Neuronal stem cell (in vitro differentiated cells): ENCODE measurements around the gene S1PR1.

Experiments used
- DNase-seq: peaks from one replicate; pipeline ENCODE4 v3.0.0-alpha.2; 2013; ENCODE audit warnings: low spot score
- H2AFZ ChIP-seq: one replicate; pipeline ENCODE4 v1.6.1; 2013; ENCODE audit warnings: mild to moderate bottlenecking, low read length, inconsistent platforms
- H2AK5ac ChIP-seq: 2 replicates; pipeline ENCODE4 v1.6.1; 2013; ENCODE audit warnings: low read depth, mild to moderate bottlenecking, inconsistent platforms, low read length, moderate library complexity, mixed read lengths
- H2BK120ac ChIP-seq: 2 replicates; pipeline ENCODE4 v1.6.1; 2013; ENCODE audit warnings: low read depth, mild to moderate bottlenecking, inconsistent platforms, low read length, moderate library complexity, mixed read lengths
- H2BK12ac ChIP-seq: one replicate; pipeline ENCODE4 v1.6.1; 2013; ENCODE audit warnings: low read length, inconsistent platforms
- H2BK15ac ChIP-seq: 2 replicates; pipeline ENCODE4 v1.6.1; 2013; ENCODE audit warnings: mild to moderate bottlenecking, low read length, inconsistent platforms, mixed read lengths
- H2BK5ac ChIP-seq: one replicate; pipeline ENCODE4 v1.6.1; 2013; ENCODE audit warnings: inconsistent platforms, mild to moderate bottlenecking, low read length, moderate library complexity
- H3K14ac ChIP-seq: one replicate; pipeline ENCODE4 v1.6.1; 2013; ENCODE audit warnings: low read length, inconsistent platforms
- H3K18ac ChIP-seq: 2 replicates; pipeline ENCODE4 v1.6.1; 2013; ENCODE audit warnings: low read length, inconsistent platforms
- H3K23ac ChIP-seq: 2 replicates; pipeline ENCODE4 v1.6.1; 2013; ENCODE audit warnings: low read depth, mild to moderate bottlenecking, mixed read lengths, low read length, inconsistent platforms; ENCODE audit not compliant: poor library complexity
- H3K27ac ChIP-seq: replicated peaks from 3 replicates; pipeline ENCODE4 v1.5.1; 2013; ENCODE audit warnings: low read length, inconsistent platforms
- H3K27me3 ChIP-seq, 3 experiments: 2 replicates each; pipeline ENCODE4 v1.6.1; 2013; ENCODE audit warnings: low read length in 3 of 3, mild to moderate bottlenecking in 2 of 3, inconsistent platforms in 1 of 3, low read depth in 1 of 3, mixed read lengths in 1 of 3, moderate library complexity in 1 of 3; ENCODE audit not compliant: control insufficient read depth in 3 of 3, insufficient read depth in 3 of 3
- H3K36me3 ChIP-seq, 2 donors: replicated peaks in 1 of 2; 2 replicates each; pipeline ENCODE4 v1.6.1; 2013; ENCODE audit warnings: low read length in 2 of 2; ENCODE audit not compliant: control insufficient read depth in 2 of 2, insufficient read depth in 2 of 2
- H3K4ac ChIP-seq: 2 replicates; pipeline ENCODE4 v1.6.1; 2013; ENCODE audit warnings: inconsistent platforms, mild to moderate bottlenecking, low read length, moderate library complexity
- H3K4me1 ChIP-seq, 2 donors: 1 replicate in 1 of 2; 2 replicates in 1 of 2; pipeline ENCODE4 v1.6.1; 2013; ENCODE audit warnings: low read length in 2 of 2, low read depth in 1 of 2; ENCODE audit not compliant: control insufficient read depth in 2 of 2, insufficient read depth in 1 of 2
- H3K4me2 ChIP-seq: one replicate; pipeline ENCODE4 v1.6.1; 2013; ENCODE audit warnings: mild to moderate bottlenecking, low read length, inconsistent platforms; ENCODE audit not compliant: insufficient read depth, poor library complexity, severe bottlenecking
- H3K4me3 ChIP-seq, 2 donors: 2 replicates each; pipeline ENCODE4 v1.5.1; 2013; ENCODE audit warnings: low read length in 2 of 2, mild to moderate bottlenecking in 2 of 2, inconsistent platforms in 1 of 2, moderate library complexity in 1 of 2
- H3K79me1 ChIP-seq: one replicate; pipeline ENCODE4 v1.6.1; 2013; ENCODE audit warnings: low read depth, mild to moderate bottlenecking, inconsistent platforms, low read length, moderate library complexity
- H3K9ac ChIP-seq: one replicate; pipeline ENCODE4 v1.6.1; 2013; ENCODE audit warnings: mild to moderate bottlenecking, low read depth, low read length, inconsistent platforms; ENCODE audit not compliant: poor library complexity
- H3K9me3 ChIP-seq, 2 donors: replicated peaks in 1 of 2; 2 replicates each; pipeline versions ENCODE3 to v1.6.1; 2013; ENCODE audit warnings: low read length in 2 of 2, mild to moderate bottlenecking in 2 of 2, inconsistent platforms in 1 of 2, low read depth in 1 of 2, mixed read lengths in 1 of 2, moderate library complexity in 1 of 2; ENCODE audit not compliant: control insufficient read depth in 2 of 2, insufficient read depth in 1 of 2
- H4K8ac ChIP-seq: one replicate; pipeline ENCODE4 v1.6.1; 2013; ENCODE audit warnings: low read depth, mild to moderate bottlenecking, inconsistent platforms, low read length, moderate library complexity
- H4K91ac ChIP-seq: one replicate; pipeline ENCODE4 v1.6.1; 2013; ENCODE audit warnings: low read length, low read depth, mild to moderate bottlenecking, inconsistent platforms; ENCODE audit not compliant: poor library complexity
- WGBS, 2 donors: extraction: QIAGEN DNeasy Blood & Tissue Kit; methylation state at CpG; one replicate each; pipeline ENCODE4 v1.1.7; 2013; ENCODE audit warnings: missing lambda C conversion rate in 2 of 2, mixed read lengths in 1 of 2; ENCODE audit not compliant: insufficient read length in 2 of 2, insufficient replicate concordance in 1 of 2; ENCODE audit errors: extremely low coverage in 2 of 2; 5-methylcytosine and 5-hydroxymethylcytosine counted together

S1PR1 gene

GRCh38 chr1:101288491-101288944, 51.7 kb downstream of the S1PR1 start:
- no CpG with 5 or more reads among the region's 4 CpGs for WGBS, 2 donors
- peak; percentile 63 for DNase-seq
- Histone ChIP-seq H2BK15ac (no peak overlapping the region), H2AK5ac (no peak overlapping the region), H3K4me3 (no peak overlapping the region), H3K27ac (no peak overlapping the region), H3K4me2 (no peak overlapping the region), H2AFZ (peak overlapping the region; percentile 55), H2BK120ac (no peak overlapping the region), H2BK5ac (no peak overlapping the region), H4K8ac (no peak overlapping the region), H3K79me1 (no peaks in the 10 kb centered on the region), H3K18ac (no peak overlapping the region), H3K23ac (no peak overlapping the region), H3K36me3 (no peaks in the 10 kb centered on the region), H3K4me1 (peaks cover 6 to 11% of the 10 kb centered on the region in 2 donors), H3K4ac (no peak overlapping the region), H3K27me3 (no peaks in the 10 kb centered on the region), H3K9ac (no peak overlapping the region), H3K14ac (no peak overlapping the region), H2BK12ac (no peak overlapping the region), H4K91ac (no peak overlapping the region), H3K9me3 (peaks cover 0 to 3% of the 10 kb centered on the region in 2 donors)

- no peak overlapping the region for H2BK15ac ChIP-seq
- WGBS, 2 donors, result no CpG with 5 or more reads among the region's 6 CpGs
- H2BK5ac ChIP-seq, result no peak overlapping the region
- H3K4me1 ChIP-seq, result peaks cover 6 to 7% of the 10 kb centered on the region in 2 donors
- no peak overlapping the region for H2BK12ac ChIP-seq
- H3K9me3 ChIP-seq, result peaks cover 0 to 3% of the 10 kb centered on the region in 2 donors
- peak overlapping the region; percentile 7 for H2AFZ ChIP-seq
- H2AK5ac ChIP-seq, result no peak overlapping the region
- H4K91ac ChIP-seq, result no peak overlapping the region
- no peak overlapping the region for H3K4me2 ChIP-seq
- no peak overlapping the region for H4K8ac ChIP-seq
- H3K18ac ChIP-seq, result no peak overlapping the region
- H2BK120ac ChIP-seq, result no peak overlapping the region
- no peak for DNase-seq
- H3K14ac ChIP-seq, result no peak overlapping the region
- H3K79me1 ChIP-seq, result no peaks in the 10 kb centered on the region
- no peak overlapping the region for H3K27ac ChIP-seq
- H3K4ac ChIP-seq, result no peak overlapping the region
- H3K27me3 ChIP-seq, result no peaks in the 10 kb centered on the region
- H3K36me3 ChIP-seq, result no peaks in the 10 kb centered on the region
- no peak overlapping the region for H3K4me3 ChIP-seq
- no peak overlapping the region for H3K23ac ChIP-seq
- no peak overlapping the region for H3K9ac ChIP-seq
Measured at GRCh38 chr1:101290119-101290921, 53.5 kb downstream of the S1PR1 start.
